HG03342 (cell line): ENCODE measurements around the gene DBNDD1.
"Not testable (repeated sequence)": the region's sequence is repeated elsewhere in the genome, so short reads cannot be mapped to it uniquely, and the experiment has no call there.

ENCODE experiments used
- ATAC-seq: cut with Tn5 transposase; IDR thresholded peaks from one replicate; pipeline ENCODE4 v1.9.1; 2021; ENCODE audit warnings: mild to moderate bottlenecking, moderate library complexity; ENCODE audit not compliant: unreplicated experiment

DBNDD1 gene

DNA sequence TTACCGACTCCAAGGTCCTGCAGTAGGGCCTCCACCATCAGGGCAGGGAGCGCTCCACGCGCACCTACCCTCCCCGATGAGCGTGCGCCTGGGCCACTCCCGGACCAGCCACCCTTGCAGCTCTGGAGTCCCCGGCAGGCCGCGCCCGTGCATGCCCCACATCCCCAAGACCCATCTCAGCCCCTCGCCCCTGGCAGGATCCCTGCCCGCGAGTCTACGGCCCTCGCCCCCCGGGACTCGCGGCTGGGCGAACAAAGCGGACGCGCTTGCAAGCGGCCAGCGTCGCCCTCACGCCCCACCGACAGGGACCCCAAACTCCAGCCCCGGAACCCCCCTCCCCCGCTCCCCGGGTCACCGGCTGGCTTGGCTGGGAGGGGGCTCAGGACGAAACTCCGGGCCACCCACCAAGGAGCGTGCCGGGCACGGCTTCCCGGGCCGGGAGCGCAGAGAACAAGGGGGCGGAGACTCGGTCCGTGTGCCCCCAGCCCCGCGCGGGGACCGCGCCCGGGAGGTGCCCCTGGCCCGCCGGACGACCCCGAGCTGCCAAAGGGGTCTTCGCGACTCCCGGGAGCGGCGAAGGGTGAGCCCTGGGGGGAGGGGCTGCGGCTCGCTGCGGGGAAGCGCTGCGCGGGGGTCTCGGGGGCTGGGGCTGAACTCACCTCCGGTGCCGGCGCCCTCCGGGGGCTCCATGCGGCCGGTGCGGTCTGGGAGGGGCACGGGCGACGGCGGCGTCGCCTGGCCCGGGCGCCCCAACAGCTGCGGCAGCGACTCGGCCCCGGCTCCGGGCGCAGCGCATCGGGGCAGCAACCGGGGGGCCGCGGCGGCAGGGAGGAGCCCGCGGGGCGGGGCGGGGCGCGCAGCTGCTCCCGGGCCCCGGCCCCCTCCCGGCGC, at the start of gene DBNDD1:
Gene DBNDD1 (minus strand): TSS at position 805 of the 891 bp plus-strand sequence. CDS start 115 bp downstream, at position 690.
- ATAC-seq = no peak

GRCh38 chr16:90061437-90061836, 42.2 kb upstream of the DBNDD1 start:
- ATAC-seq = no peak

DNA sequence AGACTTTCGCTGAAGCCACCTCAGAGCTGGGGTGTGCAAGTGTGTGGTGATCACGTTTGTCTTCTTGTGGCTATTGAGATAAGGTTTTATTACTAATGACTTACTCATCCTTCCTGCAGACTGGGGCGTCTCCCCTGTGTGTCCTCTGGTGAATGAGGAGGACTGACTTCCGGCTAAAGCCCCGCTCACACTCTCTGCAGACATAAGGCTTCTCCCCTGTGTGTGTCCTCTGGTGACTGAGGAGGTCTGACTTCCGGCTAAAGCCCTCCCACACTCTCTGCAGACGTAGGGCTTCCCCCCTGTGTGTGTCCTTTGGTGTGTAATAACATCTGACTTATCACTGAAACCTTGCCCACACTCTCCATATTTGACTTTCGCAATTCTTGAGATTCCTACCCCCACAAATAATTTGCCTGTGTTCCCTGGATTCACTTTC, 38.5 kb upstream of the DBNDD1 start:
- ATAC-seq = no peak

- not testable (repeated sequence) for ATAC-seq
These were observed 37.3 kb upstream of the DBNDD1 start for GRCh38 chr16:90056521-90056920.

DNA sequence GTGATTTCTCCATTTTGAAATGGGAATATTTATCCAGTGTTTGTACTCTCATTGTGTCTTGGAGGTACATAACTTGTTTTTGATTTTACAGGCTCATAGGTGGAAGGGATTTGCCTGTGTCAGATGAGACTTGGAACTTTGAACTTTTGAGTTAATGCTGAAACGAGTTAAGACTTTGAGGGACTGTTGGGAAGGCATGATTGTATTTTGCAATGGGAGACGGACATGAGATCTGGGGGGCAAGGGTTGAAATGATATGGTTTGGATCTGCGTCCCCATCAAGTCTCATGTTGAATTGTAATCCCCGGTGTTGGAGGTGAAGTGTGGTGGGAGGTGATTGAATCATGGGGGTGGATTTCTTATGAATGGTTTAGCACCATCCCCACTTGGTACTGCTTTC, 36.1 kb upstream of the DBNDD1 start:
- no peak for ATAC-seq

DNA sequence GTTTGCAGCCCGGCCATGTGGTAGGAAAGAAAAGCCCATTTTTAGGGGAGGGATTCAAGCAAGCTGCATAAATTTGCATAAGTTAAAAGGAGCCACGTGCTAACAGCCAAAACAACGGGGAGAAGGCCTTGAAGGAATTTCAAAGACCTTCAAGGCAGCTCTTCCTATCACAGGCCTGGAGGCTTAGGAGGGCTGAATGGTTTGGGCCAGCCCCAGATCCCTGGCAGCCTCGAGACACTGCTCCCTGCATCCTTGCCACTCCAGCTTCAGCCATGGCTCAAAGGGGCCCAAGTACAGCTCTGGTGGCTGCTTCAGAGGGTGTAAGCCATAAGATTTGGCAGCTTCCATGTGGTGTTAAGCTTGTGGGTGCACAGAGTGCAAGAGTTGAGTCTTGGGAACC, 35.3 kb upstream of the DBNDD1 start:
- no peak for ATAC-seq

DNA sequence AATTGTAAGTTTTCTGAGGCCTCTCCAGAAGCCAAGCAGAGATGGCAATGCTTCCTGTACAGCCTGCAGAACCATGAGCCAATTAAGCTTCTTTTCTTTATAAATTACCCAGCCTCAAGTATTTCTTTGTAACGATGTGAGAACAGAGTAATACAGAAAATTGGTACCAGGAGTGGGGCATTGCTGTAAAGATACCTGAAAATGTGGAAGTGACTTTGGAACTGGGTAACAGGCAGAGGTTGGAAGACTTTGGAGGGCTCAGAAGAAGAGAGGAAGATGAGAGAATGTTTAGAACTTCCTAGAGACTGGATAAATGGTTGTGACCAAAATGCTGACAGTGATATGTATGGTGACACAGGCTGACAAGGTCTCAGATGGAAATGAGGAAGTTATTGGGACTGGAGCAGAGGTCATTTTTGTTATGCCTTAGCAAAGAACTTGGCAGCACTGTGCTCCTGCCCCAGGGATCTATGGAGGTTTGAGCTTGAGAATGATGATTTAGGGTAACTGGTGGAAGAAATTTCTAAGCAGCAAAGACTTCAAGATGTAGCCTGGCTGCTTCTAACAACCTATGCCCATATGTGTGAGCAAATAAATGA, 34.7 kb upstream of the DBNDD1 start:
- no peak for ATAC-seq

GRCh38 chr16:90050969-90051368, 31.7 kb upstream of the DBNDD1 start:
- ATAC-seq = no peak

GRCh38 chr16:90048737-90049330, 29.6 kb upstream of the DBNDD1 start:
- ATAC-seq = no peak

- ATAC-seq = no peak
These were observed 29.1 kb upstream of the DBNDD1 start for GRCh38 chr16:90048347-90048722.

DNA sequence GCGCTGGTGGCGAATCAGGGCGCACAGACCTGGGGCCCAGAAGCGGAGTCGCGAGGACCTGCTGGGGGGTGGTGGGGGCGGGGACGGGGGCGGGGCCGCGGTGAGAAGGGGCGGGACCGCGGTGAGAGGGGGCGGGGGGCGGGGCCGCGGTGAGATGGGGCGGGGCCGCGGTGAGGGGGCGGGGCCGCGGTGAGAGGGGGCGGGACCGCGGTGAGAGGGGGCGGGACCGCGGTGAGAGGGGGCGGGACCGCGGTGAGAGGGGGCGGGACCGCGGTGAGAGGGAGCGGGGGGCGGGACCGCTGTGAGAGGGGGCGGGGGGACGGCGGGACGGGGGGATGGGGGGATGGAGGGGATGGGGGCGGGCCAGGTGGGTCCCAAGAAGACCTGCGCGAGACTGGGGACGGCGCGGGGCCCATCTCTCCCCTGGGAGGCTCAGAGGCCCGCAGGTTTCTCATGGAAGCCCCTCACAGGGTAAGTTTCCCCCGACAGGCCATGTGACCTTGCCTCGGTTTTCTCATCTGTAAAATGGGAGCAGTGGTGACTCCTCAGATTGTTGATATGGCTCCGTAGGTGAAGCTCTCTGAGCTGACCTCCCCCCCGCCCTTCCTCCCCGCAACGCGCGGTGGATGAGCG, 28.6 kb upstream of the DBNDD1 start:
- ATAC-seq = no peak

- no peak for ATAC-seq
These were observed 27.9 kb upstream of the DBNDD1 start for GRCh38 chr16:90046971-90047713.

GRCh38 chr16:90046122-90046970, 27.1 kb upstream of the DBNDD1 start:
- ATAC-seq = no peak

DNA sequence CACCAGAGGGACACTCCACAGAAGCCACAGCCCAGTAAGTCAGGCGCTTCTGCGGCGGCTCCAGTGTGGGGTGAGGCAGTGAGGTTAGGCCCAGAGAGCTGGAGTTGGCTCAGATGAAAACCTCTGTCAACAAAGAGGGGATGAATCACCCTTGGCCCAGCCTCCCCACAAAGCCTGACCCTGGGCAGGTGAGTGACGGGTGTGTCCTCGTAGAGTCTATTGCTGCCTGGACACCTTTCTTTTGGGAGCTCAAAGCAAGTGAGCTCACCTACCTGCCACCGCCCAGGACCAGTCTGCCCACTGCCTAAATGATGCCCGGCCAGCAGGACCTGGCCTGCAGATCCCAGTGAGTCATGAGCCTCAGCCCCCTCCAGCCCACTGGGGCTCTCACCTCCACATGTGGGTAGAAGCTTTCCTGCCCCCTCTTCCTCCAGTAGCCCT, 24.9 kb upstream of the DBNDD1 start:
- ATAC-seq = no peak

- no peak for ATAC-seq
These were observed 24.3 kb upstream of the DBNDD1 start for GRCh38 chr16:90043526-90043925.

DNA sequence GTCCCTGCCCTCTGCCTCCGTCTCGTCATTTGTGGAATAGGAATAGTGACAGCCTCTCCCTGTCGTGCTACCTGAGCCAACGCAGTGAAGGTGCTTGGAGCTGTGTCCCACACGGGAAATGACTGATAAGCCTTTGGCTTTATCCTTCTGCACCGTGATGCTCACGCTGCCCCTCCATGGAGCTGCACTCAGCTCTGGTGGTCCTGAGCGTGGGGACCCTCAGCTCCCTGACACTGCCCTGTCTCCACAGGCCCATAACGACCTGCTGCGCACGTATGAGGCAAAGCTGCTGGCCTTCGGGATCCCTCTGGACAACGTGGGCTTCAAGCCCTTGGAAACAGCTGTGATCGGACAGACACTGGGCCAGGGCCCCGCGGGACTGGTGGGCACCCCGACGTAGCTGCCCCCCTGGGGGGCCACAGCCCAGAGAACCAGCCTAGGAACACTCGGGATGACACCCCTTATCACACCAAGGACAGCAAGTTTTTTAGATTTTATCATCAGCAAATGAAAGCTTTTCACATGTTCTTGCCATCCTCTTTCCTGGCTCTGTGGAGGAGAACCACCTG, 23.8 kb upstream of the DBNDD1 start:
- no peak for ATAC-seq

- ATAC-seq = no peak
These were observed 22.7 kb upstream of the DBNDD1 start for GRCh38 chr16:90041896-90042473.

- ATAC-seq = no peak
These were observed 21.1 kb upstream of the DBNDD1 start for GRCh38 chr16:90040152-90041023.
